Cerebellar cortex (tissue), 1 donor: Measurements from ENCODE around the gene CCDC177.
"Not testable (repeated sequence)": the region's sequence is repeated elsewhere in the genome, so short reads cannot be mapped to it uniquely, and the experiment has no call there.

Experiments
- DNase-seq: peaks from one replicate; pipeline ENCODE4 v3.0.0-alpha.2; 2015; ENCODE audit warnings: low spot score

CCDC177 gene

DNA sequence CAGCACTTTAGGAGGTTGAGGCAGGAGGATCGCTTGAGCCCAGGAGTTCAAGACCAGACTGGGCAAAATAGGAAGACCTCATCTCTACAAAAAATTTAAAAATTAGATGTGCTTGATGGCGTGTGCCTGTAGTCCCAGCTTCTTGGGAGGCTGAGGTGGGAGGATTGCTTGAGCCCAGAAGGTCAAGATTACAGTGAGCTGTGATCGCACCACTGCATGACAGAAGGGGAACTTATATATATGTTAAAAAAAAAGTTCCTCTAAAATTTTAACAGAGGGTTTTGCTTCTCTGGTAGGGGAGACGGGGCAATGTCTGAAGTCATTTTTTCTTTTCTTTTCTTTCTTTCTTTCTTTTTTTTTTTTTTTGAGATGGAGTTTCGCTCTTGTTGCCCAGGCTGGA, 24.8 kb upstream of the CCDC177 start:
- not testable (repeated sequence) for DNase-seq

DNA sequence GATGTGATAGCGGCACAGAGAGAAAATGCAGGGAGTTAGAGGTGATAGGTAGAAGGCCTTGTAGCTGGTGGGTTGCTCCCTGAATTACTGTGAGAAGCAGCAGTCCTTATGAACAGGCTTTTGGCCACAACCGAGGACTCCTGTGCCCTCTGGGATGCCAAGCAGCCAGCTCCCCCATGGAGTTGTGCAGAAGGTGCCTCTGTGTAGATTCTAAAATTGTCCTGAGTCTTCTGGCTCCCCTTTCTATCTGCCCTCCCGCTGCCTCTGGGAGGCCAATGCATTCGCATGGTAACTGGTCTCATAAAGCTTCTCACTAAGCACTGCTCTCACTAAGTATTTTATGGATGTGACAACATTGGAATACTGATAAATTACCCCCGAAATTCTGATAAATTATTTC, 20.7 kb upstream of the CCDC177 start:
- DNase-seq = peak; percentile 80

DNA sequence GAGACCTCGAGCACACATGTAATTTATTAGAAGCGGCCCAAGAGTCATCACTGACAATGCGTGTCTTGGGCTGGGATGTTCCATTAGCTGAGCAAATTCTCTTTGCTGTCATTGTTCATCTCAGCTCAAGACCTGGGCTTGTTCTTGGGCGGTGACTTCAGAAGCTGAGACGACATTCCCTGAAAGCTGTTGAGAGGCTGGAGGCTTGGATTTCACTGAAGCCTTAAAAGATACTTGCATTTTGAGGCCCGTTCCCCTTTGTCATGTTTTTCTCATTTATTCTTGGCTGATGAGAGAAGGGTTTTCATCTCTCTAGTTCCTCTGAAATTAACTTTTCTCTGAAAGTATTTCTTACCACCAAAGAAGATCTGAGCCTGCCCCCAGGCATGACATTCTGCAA, 20.2 kb upstream of the CCDC177 start:
- DNase-seq = no peak

DNA sequence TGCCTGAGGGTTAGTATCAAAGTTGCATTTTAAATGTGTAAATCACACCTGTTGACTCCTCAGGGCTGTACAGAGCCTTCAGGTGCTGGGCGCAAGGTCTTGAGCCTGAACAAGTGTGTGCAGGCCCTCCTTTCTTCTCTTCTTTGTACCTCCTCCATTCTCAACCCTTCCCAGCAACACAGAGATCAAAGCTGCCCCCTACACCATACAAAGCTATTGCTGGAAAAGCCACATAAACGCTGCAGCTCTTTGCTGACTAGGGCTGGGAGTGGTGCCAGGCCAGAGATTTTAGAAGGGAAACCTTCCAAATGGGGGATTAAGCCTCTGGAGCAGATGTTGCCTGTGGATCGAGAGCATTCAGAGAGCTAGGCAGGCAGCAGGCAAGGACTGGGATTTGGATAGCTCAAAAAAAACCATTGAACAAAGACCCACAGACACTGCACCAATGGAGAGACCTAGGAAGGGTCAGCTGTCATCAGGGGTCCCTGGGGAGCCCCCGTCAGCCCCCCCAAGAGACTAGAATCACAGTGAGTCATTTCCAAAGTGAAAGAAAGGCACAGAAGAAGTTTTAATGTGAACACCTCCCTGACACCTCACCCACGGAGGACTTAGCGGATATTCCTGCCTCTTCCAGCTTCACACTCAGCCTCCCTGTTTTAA, 18.5 kb upstream of the CCDC177 start:
- DNase-seq = no peak

DNA sequence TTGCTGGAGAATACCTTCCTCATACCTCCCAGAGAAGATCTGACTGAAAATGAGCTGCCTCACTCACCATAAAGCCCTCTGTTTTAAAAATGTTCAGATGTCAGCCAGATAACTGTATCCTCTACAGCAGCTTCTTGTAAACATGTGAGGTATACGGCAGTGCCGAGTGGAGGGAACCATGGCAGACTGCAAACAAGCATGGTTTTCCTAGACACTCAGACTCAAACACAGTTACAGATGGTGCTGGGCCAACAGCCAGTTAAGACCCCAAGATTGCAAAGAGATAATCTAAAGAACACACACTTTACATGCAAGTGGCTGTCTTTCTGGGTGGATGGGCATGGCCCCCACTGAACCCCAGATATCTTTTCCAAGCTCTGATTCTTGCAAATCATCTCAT, 16.6 kb upstream of the CCDC177 start:
- no peak for DNase-seq

DNA sequence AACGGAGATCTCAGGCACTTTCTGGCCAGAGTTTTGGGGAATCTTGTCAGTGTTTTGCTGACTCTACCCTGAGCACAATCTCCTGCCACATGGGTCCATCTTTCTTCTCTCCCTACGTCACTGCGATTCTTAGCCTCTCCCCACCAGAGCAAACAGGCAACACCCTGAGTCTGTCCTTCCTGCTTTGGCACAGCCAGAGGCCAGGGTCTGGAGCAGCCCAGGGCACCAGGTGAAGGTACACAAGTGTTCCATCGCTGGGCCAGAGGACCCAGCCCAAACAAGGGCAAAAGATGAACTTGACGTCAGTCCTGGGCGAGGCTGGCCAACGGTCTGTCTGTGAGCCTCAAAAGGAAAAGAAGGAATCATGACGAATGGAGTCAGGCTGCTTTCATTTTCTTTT, 12.7 kb upstream of the CCDC177 start:
- no peak for DNase-seq

DNA sequence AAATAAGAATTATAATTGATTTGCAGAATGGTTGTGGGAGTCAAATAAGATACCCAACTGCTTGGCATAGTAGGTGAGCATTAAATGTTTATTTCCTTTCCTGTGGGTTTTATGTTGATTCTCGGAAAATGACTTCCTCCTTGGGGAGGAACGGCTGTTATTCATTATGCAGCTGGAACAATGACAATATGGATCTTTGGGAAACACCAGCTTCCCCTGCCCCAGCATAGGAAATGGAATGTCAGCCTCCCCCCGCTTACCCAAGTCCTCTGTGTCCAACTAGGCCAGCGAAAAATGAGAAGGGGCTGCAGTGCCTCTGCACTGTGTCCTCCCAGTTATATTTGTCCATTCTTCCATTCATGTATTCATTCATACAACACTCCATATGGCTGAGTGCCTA, 11.7 kb upstream of the CCDC177 start:
- DNase-seq = no peak

DNA sequence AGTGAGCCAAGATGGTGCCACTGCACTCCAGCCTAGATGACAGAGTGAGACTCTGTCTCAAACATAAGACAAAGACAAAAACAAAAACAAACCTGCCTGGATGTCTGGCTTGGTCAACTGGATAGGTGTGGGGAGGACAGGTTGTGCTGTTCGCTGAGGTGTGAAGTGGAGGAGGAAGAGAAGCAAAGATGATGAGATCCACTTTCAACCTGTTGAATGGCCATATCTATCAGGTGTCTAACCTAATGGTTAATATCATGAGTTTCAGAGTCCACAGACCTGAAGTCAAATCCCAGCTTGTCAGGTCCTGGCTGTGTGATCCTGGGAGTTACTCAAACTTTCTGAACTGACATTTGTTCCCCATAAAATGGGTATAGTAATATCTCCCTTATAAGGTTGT, 9.7 kb upstream of the CCDC177 start:
- no peak for DNase-seq

DNA sequence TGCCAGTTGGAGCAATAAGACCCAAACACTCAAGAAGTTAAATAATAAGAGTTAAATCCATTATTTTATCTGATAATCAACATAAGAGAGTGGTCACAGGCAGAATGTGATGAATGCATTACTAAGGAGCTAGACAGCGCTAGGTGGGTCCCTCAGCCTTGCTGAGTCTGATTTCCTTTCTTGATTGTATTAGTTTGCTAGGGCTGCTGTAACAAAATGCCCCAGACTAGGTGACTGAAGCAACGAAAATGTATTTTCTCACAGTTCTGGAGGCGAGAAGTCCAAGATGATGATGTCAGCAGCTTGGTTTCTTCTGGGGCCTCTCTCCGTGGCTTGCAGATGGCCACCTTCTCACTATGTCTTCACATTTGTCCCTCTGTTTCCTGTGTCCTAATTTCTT, 8.2 kb upstream of the CCDC177 start:
- no peak for DNase-seq

DNA sequence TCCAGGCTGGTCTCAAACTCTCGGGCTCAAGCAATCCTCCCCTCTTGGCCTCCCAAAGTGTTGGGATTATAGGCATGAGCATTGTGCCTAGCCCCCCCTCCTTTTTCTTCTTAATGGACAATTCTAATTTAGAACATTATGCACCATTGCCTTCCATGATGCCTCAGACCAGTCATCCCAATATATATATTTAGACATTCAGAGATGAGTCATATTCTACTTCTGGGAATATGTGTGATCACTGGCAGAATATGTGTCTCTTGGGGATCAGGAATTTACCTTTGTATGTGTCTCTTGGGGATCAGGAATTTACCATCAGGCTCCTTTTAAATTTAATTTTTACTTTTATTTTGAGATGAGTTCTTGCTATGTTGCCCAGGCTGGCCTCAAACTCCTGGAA, 7.5 kb upstream of the CCDC177 start:
- DNase-seq = no peak

DNA sequence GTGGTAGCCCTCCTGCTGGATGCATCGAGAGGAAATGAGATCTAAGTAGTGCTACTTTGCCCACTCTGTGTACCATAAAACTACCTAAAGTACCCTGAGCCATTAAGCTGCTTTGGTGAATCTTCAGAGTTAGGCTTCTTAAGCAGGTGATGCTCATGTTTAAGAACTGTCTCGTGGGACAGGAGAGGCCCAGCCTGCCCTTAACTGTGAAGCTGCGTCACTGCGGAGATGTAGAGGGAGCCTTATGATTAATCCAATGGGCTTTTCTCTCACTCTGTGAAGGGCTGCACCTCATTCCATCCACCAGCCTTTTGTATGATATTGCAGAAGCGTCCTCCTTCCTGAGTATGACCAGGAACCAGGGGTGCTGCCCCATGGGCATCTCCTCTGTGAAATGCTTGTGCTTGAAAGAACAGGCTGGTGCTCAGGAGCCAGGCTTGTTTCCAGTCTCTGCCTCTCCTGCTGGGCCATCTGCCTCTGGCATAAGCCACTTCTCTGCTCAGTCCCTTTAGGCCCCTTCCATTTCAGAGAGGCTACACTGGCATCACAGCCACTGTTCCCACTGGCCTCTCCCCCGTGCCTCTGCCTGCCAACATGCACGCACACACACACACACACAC, 6.8 kb upstream of the CCDC177 start:
- peak; percentile 88 for DNase-seq

DNA sequence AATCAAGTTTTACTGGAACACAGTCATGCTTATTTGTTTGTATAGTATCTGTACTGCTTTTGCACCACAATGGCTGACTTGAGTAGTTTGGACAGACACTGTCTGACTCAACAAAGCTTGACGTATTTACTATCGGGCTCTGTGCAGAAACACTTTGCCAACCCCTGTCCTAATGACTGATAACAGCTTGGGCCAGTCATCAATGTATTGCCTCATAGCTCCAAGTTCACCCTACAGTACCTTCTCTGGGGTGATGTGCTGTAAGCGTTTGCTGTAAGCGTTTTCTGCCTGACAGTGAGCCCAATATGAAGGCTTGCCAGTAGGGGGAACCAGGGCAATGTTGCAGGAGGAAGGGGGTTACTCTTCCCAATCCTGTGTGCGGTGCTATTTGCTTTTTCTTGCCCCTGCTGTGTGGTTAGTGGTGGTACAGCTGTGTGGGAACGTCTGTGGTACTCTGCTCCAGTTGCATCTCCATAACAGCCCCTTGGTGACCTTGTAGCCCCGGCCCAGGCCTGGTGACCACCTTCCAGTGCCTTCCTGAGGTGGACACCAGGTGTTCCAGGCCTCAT, 5.4 kb upstream of the CCDC177 start:
- DNase-seq = peak; percentile 51

DNA sequence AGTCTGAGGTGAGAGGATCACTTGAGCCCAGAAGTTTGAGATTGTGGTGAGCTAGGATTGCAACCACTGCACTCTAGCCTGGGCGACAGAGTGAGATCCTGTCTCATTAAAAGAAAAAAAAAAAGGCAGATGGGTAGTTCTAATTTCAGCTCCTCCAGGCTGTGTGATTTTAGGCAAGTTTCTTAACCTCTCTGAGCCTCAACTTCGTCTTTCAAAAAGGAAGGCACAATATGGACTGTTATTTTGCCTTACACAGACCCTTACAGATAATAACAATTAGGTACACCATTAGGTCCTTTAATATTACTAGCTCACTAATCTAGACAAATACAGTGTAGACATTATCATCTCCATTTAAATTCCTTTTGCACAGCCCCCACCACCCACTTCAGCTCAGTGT, 4.8 kb upstream of the CCDC177 start:
- DNase-seq = no peak

DNA sequence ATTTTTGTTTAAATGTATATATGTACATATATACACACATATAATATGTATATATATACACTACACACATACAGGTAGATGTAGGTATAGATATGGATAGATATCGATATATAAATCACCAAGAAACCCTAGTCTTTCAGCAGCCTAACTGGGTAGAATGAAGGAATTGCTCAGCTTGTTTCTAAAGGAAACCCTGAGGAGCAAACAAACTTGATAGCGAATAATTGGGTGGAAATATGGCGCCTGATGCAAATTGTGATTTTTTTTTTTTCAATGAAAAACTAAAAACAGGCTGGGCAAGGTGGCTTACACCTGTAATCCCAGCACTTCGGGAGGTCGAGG, 254 bp upstream of the CCDC177 start:
- DNase-seq = no peak

DNA sequence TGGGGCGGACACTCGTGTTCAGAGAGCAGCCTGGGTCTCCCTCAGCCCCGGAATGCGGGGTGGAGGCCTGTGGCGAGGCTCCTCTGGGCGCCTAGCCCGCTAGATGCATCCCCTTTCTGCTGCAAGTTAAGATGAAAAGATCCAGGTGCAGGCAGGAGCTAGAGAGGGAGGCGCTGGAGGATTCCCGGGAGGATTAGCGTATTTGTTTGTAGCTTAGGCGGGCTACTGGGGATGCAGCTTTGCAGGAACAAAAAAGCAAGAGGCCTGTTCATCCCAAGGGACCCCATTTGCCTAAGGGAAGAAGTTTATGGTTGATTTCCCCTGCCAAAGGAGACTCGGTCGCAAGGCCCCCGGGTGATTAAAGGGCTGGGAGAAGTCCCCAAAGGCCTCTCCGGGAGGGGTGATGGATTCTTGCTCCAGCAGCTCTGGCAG, 824 bp downstream of the CCDC177 start:
- DNase-seq = peak; percentile 45

DNA sequence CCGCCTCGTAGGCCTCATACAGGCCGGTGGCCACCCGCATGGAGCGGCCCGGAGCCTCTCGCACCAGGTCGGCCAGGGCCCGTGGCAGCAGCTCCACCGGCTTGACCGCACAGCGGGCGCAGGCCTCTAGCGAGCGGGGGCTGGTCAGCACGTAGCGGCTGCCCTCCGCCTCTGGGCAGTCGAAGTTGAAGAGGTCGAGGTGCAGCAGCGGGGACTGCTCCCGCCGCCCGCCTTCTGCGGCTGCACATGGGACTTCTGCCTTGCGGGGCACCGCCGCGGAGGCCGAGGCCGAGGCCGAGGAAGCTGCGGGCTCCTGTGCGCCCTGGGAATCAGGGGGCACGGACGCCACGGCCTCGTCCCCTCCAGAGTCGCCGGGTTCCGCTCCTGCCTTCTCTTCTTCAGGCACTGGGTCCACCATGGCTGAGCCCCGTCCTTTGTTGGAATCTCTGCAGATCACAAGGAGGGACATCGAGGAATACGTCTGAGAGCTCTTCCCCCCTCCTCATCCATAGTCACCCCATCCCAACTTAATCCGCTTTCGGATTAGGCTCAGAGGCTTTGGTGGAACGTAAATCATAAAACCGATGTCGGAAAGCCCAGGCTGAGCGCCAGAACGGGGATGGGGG, 1.4 kb downstream of the CCDC177 start:
- no peak for DNase-seq

DNA sequence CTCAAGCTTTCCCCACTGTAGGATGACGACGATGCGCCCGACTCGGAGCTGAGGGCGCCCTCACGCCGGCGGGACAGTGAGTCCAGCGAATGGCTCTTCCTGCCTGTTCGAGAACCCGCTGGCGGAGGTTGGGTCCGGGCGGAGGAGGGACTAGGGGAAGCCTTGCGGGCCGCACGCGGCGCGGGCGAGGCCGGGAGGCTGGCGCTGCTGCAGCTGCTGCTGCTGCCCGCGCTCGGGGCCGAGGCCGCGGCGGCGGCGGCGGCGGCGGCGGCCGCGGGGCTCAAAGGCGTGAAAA, 1.9 kb downstream of the CCDC177 start:
- DNase-seq = no peak

DNA sequence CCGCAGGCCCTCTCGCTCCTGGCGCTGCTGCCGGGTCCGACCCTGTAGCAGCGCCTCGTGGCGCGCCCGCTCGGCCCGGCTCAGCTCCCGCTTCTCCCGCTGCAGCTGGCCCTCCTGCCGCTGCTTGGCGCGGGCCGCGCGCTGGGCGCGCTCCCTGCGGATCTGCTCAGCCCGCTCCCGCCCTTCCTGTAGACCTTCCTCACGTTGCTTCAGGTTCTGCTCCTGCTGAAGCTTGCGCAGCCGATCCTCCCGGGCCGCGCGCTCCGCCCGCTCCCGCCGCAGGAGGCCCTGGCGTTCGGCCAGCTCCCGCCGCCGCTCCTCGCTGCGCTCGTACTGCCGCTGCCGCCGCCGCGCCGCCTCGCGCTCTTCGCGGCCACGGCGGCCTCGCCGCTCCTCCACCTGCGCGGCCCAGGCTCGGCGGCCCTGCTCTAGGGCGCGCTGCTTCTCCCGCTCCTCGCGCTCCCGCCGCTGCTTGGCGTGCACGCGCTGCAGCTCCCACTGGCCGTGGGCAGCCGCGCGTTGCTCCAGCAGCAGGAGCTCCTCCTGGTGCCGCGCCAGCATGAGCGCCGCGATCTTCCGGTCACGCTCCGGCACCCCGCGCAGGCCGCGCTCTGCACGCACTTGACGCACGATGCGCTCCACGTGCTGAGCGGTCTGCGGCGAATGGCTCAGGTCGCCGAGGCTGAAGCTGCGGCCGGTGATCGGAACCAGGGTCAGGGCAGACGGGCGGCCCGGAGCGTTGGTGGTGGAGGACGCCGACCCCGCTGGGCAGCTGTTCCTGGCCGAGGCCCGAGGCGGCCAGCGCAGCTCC, 2.4 kb downstream of the CCDC177 start:
- DNase-seq = no peak

DNA sequence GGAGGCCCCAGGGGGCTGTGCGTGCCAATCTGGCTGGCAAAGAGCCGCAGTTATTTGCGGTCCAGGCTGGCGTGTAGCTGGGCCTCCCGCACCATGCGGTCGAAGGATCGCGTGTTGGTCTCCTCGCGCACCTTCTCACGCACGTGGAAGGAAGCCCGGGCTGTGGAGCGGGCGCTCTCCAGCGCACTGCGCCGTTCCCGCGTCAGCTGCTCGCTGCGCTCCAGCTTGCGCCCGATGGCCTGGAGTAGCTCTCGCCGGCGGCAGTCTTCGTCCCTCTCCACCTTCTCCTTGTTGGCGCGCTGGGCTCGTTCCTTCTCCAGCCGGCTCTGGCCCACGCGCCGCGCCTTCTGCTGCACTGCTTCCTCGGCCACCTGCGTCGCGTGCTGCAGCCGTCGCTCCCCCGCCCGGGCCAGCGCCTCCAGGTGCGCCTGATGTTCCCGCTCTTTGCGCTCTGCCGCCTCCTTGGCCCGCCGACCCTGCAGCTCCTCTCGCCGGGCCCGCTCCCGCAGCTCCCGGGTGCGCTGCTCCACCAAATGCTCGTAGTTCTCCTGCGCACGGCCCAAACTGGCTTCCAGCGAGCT, 3.1 kb downstream of the CCDC177 start:
- DNase-seq = no peak

DNA sequence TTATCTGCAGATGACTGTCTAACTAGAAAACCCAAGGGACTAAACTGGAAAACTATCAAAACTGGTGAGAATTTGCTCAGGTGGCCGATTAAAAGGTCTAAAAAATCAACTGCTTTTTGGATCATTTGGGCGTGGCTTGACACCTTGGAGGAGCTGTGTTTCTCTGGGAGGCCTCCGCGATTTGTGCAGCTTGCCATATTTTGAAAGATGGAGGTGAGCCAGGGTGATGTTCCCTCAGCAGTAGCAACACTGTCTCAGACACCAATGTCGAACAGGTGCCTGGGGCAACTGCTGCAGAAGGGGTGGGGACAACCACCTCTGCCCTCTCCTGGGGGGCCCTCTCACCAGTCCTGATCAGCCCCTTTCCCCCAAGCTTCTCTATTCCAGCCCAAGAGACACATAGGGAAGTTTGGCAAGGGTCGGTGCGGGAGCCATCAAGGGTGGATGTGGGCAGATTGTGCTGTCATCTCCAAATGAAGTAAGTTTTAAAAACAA, 3.8 kb downstream of the CCDC177 start:
- DNase-seq = peak; percentile 63

DNA sequence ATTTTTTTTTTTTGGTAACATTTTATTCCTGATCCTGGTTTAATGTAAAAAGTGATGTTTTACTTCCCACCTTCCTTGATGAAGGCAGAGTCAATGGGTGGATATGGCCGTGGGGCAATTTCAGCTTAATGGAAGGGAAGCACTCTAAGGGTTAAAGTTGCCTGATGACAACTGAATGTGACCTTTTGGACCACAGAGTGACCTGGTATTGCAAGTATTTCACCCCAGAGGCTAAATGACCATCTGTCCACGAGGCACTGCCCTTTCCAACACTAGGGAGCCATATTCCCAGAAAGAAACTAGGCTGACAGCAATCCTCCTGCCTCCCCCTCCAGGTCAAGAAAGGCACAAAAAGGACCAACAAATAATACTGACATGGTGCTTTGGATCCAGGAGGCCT, 4.8 kb downstream of the CCDC177 start:
- no peak for DNase-seq

DNA sequence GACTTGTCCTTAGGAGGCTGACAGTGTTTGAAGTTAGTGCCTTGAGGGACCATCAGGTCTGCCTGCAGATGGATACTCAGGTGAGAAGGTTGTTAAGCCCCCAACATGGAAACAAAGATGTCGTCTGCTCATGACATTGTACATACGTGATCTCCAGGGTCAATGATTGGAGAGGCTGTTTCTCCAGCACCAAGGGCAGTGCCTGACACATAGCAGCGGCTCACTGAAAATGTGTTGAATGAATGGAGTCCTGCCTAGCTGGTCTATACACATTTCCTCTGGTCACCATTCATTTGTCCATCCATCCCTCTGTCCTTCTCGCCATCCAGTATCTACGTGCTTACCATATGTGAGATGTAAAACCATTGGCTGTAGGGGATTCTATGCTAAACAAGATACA, 7.1 kb downstream of the CCDC177 start:
- DNase-seq = no peak
